CD4-positive, alpha-beta T cell (primary cell): ENCODE results near the gene STIM2. TPM values are rescaled to one million over a fixed set of nuclear protein-coding genes. Genes with fewer than 3 reads are reported as not detected.

Experiments
- ATAC-seq: fragments of 200-7000 bp; cut with Tn5 transposase; one replicate; pipeline ENCODE4 v1.10.0; 2022; ENCODE audit warnings: mild to moderate bottlenecking; ENCODE audit not compliant: poor library complexity
- CTCF ChIA-PET: fragments of 350-600 bp; sonication (Branson Sonifier 250); formaldehyde crosslinking; loops from one replicate; lab custom pipeline; 2021; ENCODE audit warnings: antibody characterized with exemption, inconsistent platforms; lab: Charles Lee
- POLR2A ChIA-PET: fragments of 350-600 bp; sonication (Branson Sonifier 250); formaldehyde crosslinking; loops from one replicate; lab custom pipeline; 2021; ENCODE audit warnings: antibody characterized with exemption, inconsistent platforms; lab: Charles Lee
- DNase-seq, 14 experiments: peaks; one replicate each; pipeline ENCODE4 v3.0.0-alpha.2; 2013 to 2020; ENCODE audit warnings: mixed read lengths in 2 of 14
- H3K27ac ChIP-seq, 2 donors: one replicate each; pipeline versions ENCODE4 v1.5.1 to v1.7.0; 2013; ENCODE audit warnings: low read length in 2 of 2, low read depth in 1 of 2, mild to moderate bottlenecking in 1 of 2
- H3K27me3 ChIP-seq, 2 experiments: 1 replicate in 1 of 2; 2 replicates in 1 of 2; pipeline versions ENCODE4 v1.6.1 to v1.7.0; 2013; ENCODE audit warnings: low read length in 2 of 2, control low read depth in 1 of 2, mild to moderate bottlenecking in 1 of 2, moderate library complexity in 1 of 2; ENCODE audit not compliant: insufficient read depth in 2 of 2, control insufficient read depth in 1 of 2
- H3K36me3 ChIP-seq: one replicate; pipeline ENCODE4 v1.6.1; 2013; ENCODE audit warnings: low read length, control low read depth; ENCODE audit not compliant: insufficient read depth
- H3K4me1 ChIP-seq: one replicate; pipeline ENCODE4 v1.6.1; 2013; ENCODE audit warnings: low read length, control low read depth; ENCODE audit not compliant: insufficient read depth
- H3K4me3 ChIP-seq: one replicate; pipeline ENCODE4 v1.5.1; 2013; ENCODE audit warnings: mild to moderate bottlenecking, low read length, moderate library complexity
- H3K9me3 ChIP-seq, 2 experiments: 1 replicate in 1 of 2; 2 replicates in 1 of 2; pipeline versions ENCODE4 v1.6.1 to v1.7.0; 2013; ENCODE audit warnings: low read length in 2 of 2, mild to moderate bottlenecking in 2 of 2, control low read depth in 1 of 2, moderate library complexity in 1 of 2; ENCODE audit not compliant: control insufficient read depth in 1 of 2, insufficient read depth in 1 of 2
- H3K27ac Mint-ChIP-seq: one replicate; pipeline ENCODE4 v1.8.0; 2020; ENCODE audit warnings: mixed read lengths
- H3K27me3 Mint-ChIP-seq: one replicate; pipeline ENCODE4 v1.8.0; 2021; ENCODE audit warnings: mixed read lengths
- H3K36me3 Mint-ChIP-seq: one replicate; pipeline ENCODE4 v1.8.0; 2021; ENCODE audit warnings: low read depth, mixed read lengths
- H3K4me1 Mint-ChIP-seq: one replicate; pipeline ENCODE4 v1.8.0; 2021; ENCODE audit warnings: low read depth, mixed read lengths
- H3K4me3 Mint-ChIP-seq: one replicate; pipeline ENCODE4 v1.8.0; 2020; ENCODE audit warnings: mild to moderate bottlenecking, mixed read lengths
- H3K9me3 Mint-ChIP-seq: one replicate; pipeline ENCODE4 v1.8.0; 2020; ENCODE audit warnings: mixed read lengths
- intact Hi-C, 2 experiments: fragments of 100-400 bp; cut with DNase I in 1 of 2; cut with micrococcal nuclease in 1 of 2; formaldehyde crosslinking; loops; one replicate each; pipeline versions ENCODE4 v1.15.1 to v1.9.0; 2023 to 2025; cut with DNase I, micrococcal nuclease
- total RNA-seq, 174 experiments: library from RNA in 2 of 174; stranded (reverse) in 2 of 174; gene quantifications; one replicate each; pipeline ENCODE4 v1.2.3 and lab custom pipeline; 2021 to 2026
- TF ChIP-seq, protein P1 (sequence below): fragments of 200-600 bp; IDR thresholded peaks from one replicate; pipeline ENCODE4 v1.8.0; 2022; ENCODE audit warnings: antibody characterized with exemption, mild to moderate bottlenecking

STIM2 gene
- total RNA-seq, 2 experiments from 2014 or later: 53.7 to 54.9 TPM

DNA sequence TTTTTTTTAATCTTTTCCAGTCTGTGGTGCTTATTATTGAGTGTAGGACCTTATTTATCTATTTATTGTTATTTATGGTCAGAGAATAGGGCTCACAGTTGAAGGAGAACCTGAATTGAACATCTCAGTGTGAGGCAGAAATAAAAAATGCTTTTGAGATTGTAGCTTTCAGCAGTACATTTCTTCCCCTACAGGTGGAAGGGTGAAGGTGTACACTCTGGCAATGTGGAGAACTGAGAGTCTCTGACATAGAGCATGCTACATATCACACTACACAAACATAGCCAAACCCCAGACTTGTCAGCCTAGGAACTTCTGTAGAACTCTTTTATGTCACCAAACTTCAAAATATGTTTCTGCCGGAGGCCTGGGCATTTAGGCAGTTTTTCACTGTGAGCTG, 140.2 kb downstream of the STIM2 start:
- Histone ChIP-seq H3K9me3 (no peaks in the 10 kb centered on the region), H3K4me1 (peaks cover 11% of the 10 kb centered on the region), H3K27me3 (no peaks in the 10 kb centered on the region), H3K27ac (no peak overlapping the region), H3K36me3 (peaks cover 12% of the 10 kb centered on the region), H3K4me3 (no peak overlapping the region)
- Mint-ChIP-seq H3K27ac (peak overlapping the region; percentile 50), H3K4me1 (peaks cover 51% of the 10 kb centered on the region), H3K36me3 (peaks cover 45% of the 10 kb centered on the region), H3K27me3 (no peaks in the 10 kb centered on the region), H3K9me3 (no peaks in the 10 kb centered on the region), H3K4me3 (no peak overlapping the region)
- CTCF ChIA-PET: interaction anchor here (1.1 to 1.8 kb wide), 3 partner anchors 9 to 140 kb away, joined by 4 to 7 read pairs (median 5); partner anchors contain the start of gene STIM2
- DNase-seq: peak in 4 of 14 experiments; percentile 10 to 57 (median 51)
- ATAC-seq: peak; percentile 87
- TF ChIP-seq, protein P1, sequence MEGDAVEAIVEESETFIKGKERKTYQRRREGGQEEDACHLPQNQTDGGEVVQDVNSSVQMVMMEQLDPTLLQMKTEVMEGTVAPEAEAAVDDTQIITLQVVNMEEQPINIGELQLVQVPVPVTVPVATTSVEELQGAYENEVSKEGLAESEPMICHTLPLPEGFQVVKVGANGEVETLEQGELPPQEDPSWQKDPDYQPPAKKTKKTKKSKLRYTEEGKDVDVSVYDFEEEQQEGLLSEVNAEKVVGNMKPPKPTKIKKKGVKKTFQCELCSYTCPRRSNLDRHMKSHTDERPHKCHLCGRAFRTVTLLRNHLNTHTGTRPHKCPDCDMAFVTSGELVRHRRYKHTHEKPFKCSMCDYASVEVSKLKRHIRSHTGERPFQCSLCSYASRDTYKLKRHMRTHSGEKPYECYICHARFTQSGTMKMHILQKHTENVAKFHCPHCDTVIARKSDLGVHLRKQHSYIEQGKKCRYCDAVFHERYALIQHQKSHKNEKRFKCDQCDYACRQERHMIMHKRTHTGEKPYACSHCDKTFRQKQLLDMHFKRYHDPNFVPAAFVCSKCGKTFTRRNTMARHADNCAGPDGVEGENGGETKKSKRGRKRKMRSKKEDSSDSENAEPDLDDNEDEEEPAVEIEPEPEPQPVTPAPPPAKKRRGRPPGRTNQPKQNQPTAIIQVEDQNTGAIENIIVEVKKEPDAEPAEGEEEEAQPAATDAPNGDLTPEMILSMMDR: peak; percentile 56
- intact Hi-C loops: loop anchor here (5.0 kb wide), 3 partner anchors 139 to 669 kb away; partner anchors contain the start of genes STIM2 (in 1 of the 2) and TBC1D19 (in 1 of the 2)
- POLR2A ChIA-PET: interaction anchor here (1.6 kb wide), 1 partner anchor 140 kb away, joined by 6 read pairs; the partner anchor contains the start of gene STIM2

DNA sequence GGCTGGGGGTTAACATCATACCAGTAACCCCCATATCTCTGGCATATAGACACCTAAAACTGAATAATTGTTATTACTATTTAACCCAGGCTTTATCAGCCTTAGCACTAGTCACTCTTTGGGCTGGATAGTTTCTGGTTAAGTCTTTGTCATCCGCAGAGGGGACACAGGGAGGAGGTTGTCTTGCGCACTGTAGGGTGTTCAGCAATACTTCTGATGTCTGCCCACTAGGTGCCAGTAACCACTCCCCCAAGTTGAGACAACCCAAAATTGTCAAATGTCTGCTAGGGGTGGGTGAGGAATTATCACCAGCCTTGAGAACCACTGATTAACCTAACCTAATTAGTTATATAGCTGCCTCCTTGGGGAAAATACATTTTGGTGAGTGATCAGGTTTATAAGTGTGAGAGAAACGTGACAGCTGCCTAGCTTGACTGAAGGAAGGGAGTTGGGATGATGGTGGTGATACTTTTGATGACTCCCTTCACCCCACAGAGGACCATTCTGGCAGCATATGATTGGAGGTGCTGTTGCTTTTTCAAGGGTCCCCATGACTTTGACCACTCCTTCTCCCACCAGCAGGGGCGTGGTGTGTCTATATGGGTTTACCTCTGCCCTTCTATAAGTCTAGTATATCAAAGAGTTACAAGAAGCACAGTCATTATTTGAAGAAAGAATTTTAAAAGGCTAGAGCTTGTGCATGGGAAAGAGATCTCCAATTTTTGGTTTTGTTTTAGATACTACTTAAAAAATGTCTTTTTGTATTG, 140.9 kb downstream of the STIM2 start:
- Histone ChIP-seq H3K27me3 (no peaks in the 10 kb centered on the region), H3K4me1 (peaks cover 11% of the 10 kb centered on the region), H3K9me3 (no peaks in the 10 kb centered on the region), H3K27ac (no peak overlapping the region), H3K36me3 (peaks cover 10% of the 10 kb centered on the region), H3K4me3 (no peak overlapping the region)
- Mint-ChIP-seq H3K36me3 (peaks cover 45% of the 10 kb centered on the region), H3K9me3 (no peaks in the 10 kb centered on the region), H3K4me3 (no peak overlapping the region), H3K4me1 (peaks cover 56% of the 10 kb centered on the region), H3K27me3 (no peaks in the 10 kb centered on the region), H3K27ac (peak overlapping the region; percentile 50)
- intact Hi-C loops: loop anchor here (5.0 kb wide), 3 partner anchors 139 to 669 kb away; partner anchors contain the start of genes STIM2 (in 1 of the 2) and TBC1D19 (in 1 of the 2)
- TF ChIP-seq, protein P1: no peak
- DNase-seq: peak in 1 of 14 experiments; percentile 13
- ChIA-PET POLR2A (interaction anchor here (1.6 kb wide), 1 partner anchor 141 kb away, joined by 6 read pairs; the partner anchor contains the start of gene STIM2), CTCF (interaction anchor here (1.1 to 1.8 kb wide), 3 partner anchors 9 to 141 kb away, joined by 4 to 7 read pairs (median 5); partner anchors contain the start of gene STIM2)
- ATAC-seq: no peak

DNA sequence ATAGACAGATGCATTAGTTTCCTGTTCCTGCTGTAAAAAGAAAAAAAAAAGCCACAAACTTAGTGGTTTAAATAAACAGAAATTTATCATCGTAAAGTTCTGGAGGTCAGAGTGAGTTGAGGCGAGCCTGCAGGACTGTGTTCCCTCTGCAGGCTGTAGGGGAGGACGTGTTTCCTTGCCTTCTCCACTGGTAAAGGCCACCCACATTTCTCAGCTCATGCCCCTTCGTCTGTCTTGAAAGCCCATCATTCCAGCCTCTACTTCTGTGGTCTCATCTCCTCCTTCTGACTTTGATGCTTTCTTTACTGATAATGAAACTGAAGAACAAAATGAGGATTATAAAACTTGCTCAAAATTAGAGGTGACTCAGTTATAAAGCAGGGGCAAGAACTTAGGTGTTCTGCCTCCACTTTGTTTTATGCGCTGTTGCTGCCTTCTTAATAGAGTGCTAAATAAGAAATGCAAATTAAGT, 143.0 kb downstream of the STIM2 start:
- ChIA-PET CTCF (interaction anchor here (0.9 to 1.4 kb wide), 2 partner anchors 12 to 269 kb away, joined by 3 to 6 read pairs; no protein-coding TSS in a partner anchor), POLR2A (interaction anchor here (0.5 to 3.6 kb wide), 3 partner anchors 12 to 143 kb away, joined by 5 to 21 read pairs (median 5); partner anchors contain the start of gene STIM2)
- Histone ChIP-seq H3K36me3 (peaks cover 17% of the 10 kb centered on the region), H3K4me1 (peaks cover 11% of the 10 kb centered on the region), H3K9me3 (no peaks in the 10 kb centered on the region), H3K27me3 (no peaks in the 10 kb centered on the region), H3K27ac (peak overlapping the region in 1 of 2 donors; percentile 40), H3K4me3 (no peak overlapping the region)
- peak; percentile 28 for ATAC-seq
- Mint-ChIP-seq H3K27ac (peak overlapping the region; percentile 87), H3K27me3 (no peaks in the 10 kb centered on the region), H3K4me3 (peak overlapping the region; percentile 77), H3K4me1 (peaks cover 51% of the 10 kb centered on the region), H3K9me3 (no peaks in the 10 kb centered on the region), H3K36me3 (peaks cover 40% of the 10 kb centered on the region)
- intact Hi-C loops: loop anchor here (5.0 kb wide), 3 partner anchors 141 to 671 kb away; partner anchors contain the start of genes STIM2 (in 1 of the 2) and TBC1D19 (in 1 of the 2)
- TF ChIP-seq, protein P1: no peak
- peak in 4 of 14 experiments; percentile 16 to 39 (median 17) for DNase-seq
